ENCODE results near the gene ITGB5.
A peak's percentile ranks its signal among the peaks of the same experiment; 100 is the strongest.
"Not testable (repeated sequence)": the region's sequence is repeated elsewhere in the genome, so short reads cannot be mapped to it uniquely, and the experiment has no call there.

ITGB5 gene

DNA sequence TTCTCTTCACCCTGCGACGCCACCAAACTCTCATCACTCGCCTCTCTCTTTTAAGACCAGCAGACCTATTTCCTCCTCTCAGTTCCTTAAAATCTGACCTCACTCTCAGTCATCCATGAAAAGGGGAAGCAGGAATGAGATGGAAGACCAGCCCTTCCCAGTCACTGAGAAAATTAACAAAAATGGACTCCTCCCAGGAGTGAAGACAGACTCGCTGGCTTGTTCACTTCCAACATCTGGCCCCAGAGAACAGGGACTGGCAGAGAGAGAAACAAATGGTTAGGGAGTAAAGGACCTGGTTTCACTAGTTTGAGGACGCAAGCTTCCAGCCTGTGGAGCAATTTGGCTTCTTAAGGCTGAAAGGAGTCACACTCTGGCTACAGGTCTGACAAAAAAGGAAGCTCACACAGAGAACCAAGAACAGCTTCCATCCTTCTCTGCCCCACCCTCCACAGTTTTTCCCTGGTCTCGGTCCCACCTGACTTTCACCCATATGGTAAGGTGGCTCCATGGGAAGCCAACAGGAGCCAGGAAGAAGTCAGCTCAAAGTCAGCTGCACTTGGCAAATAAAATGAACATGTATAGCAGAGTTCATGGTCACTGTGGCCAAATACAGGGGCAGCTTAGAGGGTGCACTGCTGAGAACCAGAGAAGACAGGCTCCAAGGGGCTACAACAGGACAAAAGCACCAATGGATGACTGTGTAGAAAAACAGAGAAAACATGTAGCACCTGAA, 57.2 kb downstream of the ITGB5 start:
- TF ChIP-seq, protein P1, sequence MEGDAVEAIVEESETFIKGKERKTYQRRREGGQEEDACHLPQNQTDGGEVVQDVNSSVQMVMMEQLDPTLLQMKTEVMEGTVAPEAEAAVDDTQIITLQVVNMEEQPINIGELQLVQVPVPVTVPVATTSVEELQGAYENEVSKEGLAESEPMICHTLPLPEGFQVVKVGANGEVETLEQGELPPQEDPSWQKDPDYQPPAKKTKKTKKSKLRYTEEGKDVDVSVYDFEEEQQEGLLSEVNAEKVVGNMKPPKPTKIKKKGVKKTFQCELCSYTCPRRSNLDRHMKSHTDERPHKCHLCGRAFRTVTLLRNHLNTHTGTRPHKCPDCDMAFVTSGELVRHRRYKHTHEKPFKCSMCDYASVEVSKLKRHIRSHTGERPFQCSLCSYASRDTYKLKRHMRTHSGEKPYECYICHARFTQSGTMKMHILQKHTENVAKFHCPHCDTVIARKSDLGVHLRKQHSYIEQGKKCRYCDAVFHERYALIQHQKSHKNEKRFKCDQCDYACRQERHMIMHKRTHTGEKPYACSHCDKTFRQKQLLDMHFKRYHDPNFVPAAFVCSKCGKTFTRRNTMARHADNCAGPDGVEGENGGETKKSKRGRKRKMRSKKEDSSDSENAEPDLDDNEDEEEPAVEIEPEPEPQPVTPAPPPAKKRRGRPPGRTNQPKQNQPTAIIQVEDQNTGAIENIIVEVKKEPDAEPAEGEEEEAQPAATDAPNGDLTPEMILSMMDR (IDR thresholded peaks at IDR 0.05; ENCODE audit: insufficient read depth, low read length, missing control alignments) = no peak
- ChIA-PET CTCF (no interaction called here), POLR2A (no interaction called here)
- DNase-seq (ENCODE audit: low read depth, low spot score) = no peak
- H3K4me3 ChIP-seq (ENCODE audit: low read depth, low read length) = no peak overlapping the region

- CTCF ChIA-PET = interaction anchor here (2.5 kb wide), 1 partner anchor 73 kb away, joined by 10 read pairs; no protein-coding TSS in a partner anchor
- TF ChIP-seq, protein P1 (IDR thresholded peaks at IDR 0.05; ENCODE audit: insufficient read depth, low read length, missing control alignments) = no peak
- no peak overlapping the region for H3K4me3 ChIP-seq (ENCODE audit: low read depth, low read length)
- no peak for DNase-seq (ENCODE audit: low read depth, low spot score)
- POLR2A ChIA-PET = no interaction called here
Measured at GRCh38 chr3:124829178-124829818, 57.9 kb downstream of the ITGB5 start.

DNA sequence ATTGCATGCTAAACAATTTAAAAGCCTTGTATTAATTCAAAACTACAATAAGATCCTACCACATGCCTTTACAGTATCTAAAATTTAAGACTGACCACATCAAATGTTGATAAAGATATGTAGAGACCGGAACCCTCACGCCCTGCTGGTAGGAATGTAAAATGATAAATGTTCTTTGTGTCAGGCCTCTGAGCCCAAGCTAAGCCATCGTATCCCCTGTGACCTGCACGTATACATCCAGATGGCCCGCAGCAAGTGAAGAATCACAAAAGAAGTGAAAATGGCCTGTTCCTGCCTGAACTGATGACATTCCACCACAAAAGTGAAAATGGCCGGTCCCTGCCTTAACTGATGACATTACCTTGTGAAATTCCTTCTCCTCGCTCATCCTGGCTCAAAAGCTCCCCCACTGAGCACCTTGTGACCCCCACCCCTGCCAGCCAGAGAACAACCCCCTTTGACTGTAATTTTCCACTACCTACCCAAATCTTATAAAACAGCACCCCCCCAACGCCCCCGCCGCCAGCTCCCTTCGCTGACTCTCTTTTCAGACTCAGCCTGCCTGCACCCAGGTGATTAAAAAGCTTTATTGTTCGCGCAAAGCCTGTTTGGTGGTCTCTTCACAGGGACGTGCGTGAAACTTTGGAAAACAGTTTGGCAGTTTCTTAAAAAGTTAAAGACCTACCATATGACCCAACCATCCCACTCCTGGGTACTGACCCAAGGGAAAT, 59.5 kb downstream of the ITGB5 start:
- DNase-seq (ENCODE audit: low read depth, low spot score); H3K4me3 ChIP-seq (ENCODE audit: low read depth, low read length): not testable (repeated sequence)
- ChIA-PET CTCF (interaction anchor here (0.6 to 2.5 kb wide), 16 partner anchors 9 to 267 kb away, joined by 3 to 10 read pairs (median 4); no protein-coding TSS in a partner anchor), POLR2A (interaction anchor here (0.7 kb wide), 1 partner anchor 36 kb away, joined by 3 read pairs; no protein-coding TSS in a partner anchor)
- TF ChIP-seq, protein P1 (IDR thresholded peaks at IDR 0.05; ENCODE audit: insufficient read depth, low read length, missing control alignments) = peak; percentile 5

GRCh38 chr3:124826703-124827102, 60.5 kb downstream of the ITGB5 start:
- no peak overlapping the region for H3K4me3 ChIP-seq (ENCODE audit: low read depth, low read length)
- ChIA-PET CTCF (interaction anchor here (0.8 to 2.4 kb wide), 11 partner anchors 9 to 262 kb away, joined by 3 to 10 read pairs (median 4); no protein-coding TSS in a partner anchor), POLR2A (no interaction called here)
- TF ChIP-seq, protein P1 (IDR thresholded peaks at IDR 0.05; ENCODE audit: insufficient read depth, low read length, missing control alignments) = no peak
- DNase-seq (ENCODE audit: low read depth, low spot score) = peak; percentile 60

GRCh38 chr3:124824286-124824915, 62.8 kb downstream of the ITGB5 start:
- POLR2A ChIA-PET = no interaction called here
- TF ChIP-seq, protein P1 (IDR thresholded peaks at IDR 0.05; ENCODE audit: insufficient read depth, low read length, missing control alignments) = no peak
- no peak for DNase-seq (ENCODE audit: low read depth, low spot score)
- CTCF ChIA-PET = interaction anchor here (0.7 to 2.3 kb wide), 4 partner anchors 11 to 77 kb away, joined by 3 to 7 read pairs (median 4); no protein-coding TSS in a partner anchor
- no peak overlapping the region for H3K4me3 ChIP-seq (ENCODE audit: low read depth, low read length)

All from AG04449 (cell line).